ENCODE measurements around the gene CRMP1. TPM values are rescaled to one million over a fixed set of nuclear protein-coding genes. Genes with fewer than 3 reads are reported as not detected.

CRMP1 gene
- total and polyA plus RNA-seq, 12 donors: 0.18 to 17.7 (median 4.8) TPM

- H3K27me3 ChIP-seq: peaks cover 3% of the 10 kb centered on the region
- WGBS, 4 donors: 75 to 88% (median 81%) methylated on average over 7 of the region's 7 CpGs
Observed at GRCh38 chr4:5930876-5931275, 38.0 kb upstream of the CRMP1 start.

GRCh38 chr4:5930456-5930855 is 37.6 kb upstream of the CRMP1 start:
- no peak for TF ChIP-seq POLR2A (IDR thresholded peaks at IDR 0.05)
- TF ChIP-seq CTCF (IDR thresholded peaks at IDR 0.05): no peak
- Histone ChIP-seq H3K27me3 (peaks cover 3% of the 10 kb centered on the region), H3K27ac (no peak overlapping the region), H3K36me3 (replicated peaks in 1 of 2) (no peaks in the 10 kb centered on the region), H3K4me1 (replicated peaks in 1 of 2) (no peaks in the 10 kb centered on the region), H3K4me3 (no peak overlapping the region), H3K9me3 (replicated peaks in 1 of 3) (no peaks in the 10 kb centered on the region)
- intact Hi-C loops (cut with DNase I): no loop called here
- DNase-seq: no peak
- 78 to 89% (median 86%) methylated on average over 3 to 8 of the region's 8 CpGs for WGBS, 4 donors

More at GRCh38 chr4:5930876-5931275, 38.0 kb upstream of the CRMP1 start:
- H3K4me3 ChIP-seq: no peak overlapping the region
- H3K9me3 ChIP-seq (replicated peaks in 1 of 3): no peaks in the 10 kb centered on the region
- TF ChIP-seq POLR2A (IDR thresholded peaks at IDR 0.05): no peak
- no peak for TF ChIP-seq CTCF (IDR thresholded peaks at IDR 0.05)
- no peak for DNase-seq
- intact Hi-C loops (cut with DNase I): no loop called here
- no peaks in the 10 kb centered on the region for H3K4me1 ChIP-seq (replicated peaks in 1 of 2)
- no peak overlapping the region for H3K27ac ChIP-seq
- H3K36me3 ChIP-seq (replicated peaks in 1 of 2): no peaks in the 10 kb centered on the region

GRCh38 chr4:5928844-5929420 is 36.0 kb upstream of the CRMP1 start:
- peaks cover 3% of the 10 kb centered on the region for H3K27me3 ChIP-seq
- no peak overlapping the region for H3K4me3 ChIP-seq
- H3K27ac ChIP-seq: no peak overlapping the region
- intact Hi-C loops (cut with DNase I): no loop called here
- TF ChIP-seq POLR2A (IDR thresholded peaks at IDR 0.05): no peak
- no peak for TF ChIP-seq CTCF (IDR thresholded peaks at IDR 0.05)
- no peak for DNase-seq
- H3K9me3 ChIP-seq (replicated peaks in 1 of 3): no peaks in the 10 kb centered on the region
- H3K36me3 ChIP-seq (replicated peaks in 1 of 2): no peaks in the 10 kb centered on the region
- WGBS, 4 donors: 62 to 74% (median 65%) methylated on average over 8 of the region's 8 CpGs
- no peaks in the 10 kb centered on the region for H3K4me1 ChIP-seq (replicated peaks in 1 of 2)

- H3K27me3 ChIP-seq: peaks cover 3% of the 10 kb centered on the region
- intact Hi-C loops (cut with DNase I): no loop called here
Observed at GRCh38 chr4:5928274-5928673, 35.4 kb upstream of the CRMP1 start.

More at GRCh38 chr4:5928274-5928673, 35.4 kb upstream of the CRMP1 start:
- no peak overlapping the region for H3K27ac ChIP-seq
- no peak overlapping the region for H3K4me3 ChIP-seq
- no peak for DNase-seq
- H3K9me3 ChIP-seq (replicated peaks in 1 of 3): no peaks in the 10 kb centered on the region
- H3K36me3 ChIP-seq (replicated peaks in 1 of 2): no peaks in the 10 kb centered on the region
- H3K4me1 ChIP-seq (replicated peaks in 1 of 2): no peaks in the 10 kb centered on the region
- TF ChIP-seq POLR2A (IDR thresholded peaks at IDR 0.05): no peak
- TF ChIP-seq CTCF (IDR thresholded peaks at IDR 0.05): no peak
- WGBS, 4 donors: 52 to 71% (median 66%) methylated on average over 7 to 8 of the region's 8 CpGs

All from adrenal gland (tissue), 12 donors.